ENCODE data around the gene SHLD1.
"Not testable (repeated sequence)": the region's sequence is repeated elsewhere in the genome, so short reads cannot be mapped to it uniquely, and the experiment has no call there.

Gene SHLD1

DNA sequence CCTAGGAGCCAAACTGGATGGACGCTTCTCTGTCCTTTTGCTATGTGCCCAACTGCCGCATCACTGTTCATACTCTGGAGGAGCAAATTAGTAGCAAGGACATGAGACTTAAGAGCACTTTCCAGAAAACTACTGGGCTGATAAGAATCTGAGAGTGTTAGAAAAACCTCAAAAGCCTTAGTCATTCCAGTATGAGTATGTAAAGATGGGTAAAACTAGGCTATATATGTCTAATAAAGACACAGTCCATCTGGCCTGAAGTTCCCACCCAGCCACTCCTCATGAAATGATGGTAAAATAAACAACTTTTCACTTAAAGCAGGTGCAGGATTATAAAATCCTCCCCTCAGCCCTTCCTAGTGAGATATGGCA, 30.6 kb downstream of the SHLD1 start:
- no peak for DNase-seq (ENCODE audit: low spot score)
- FAIRE-seq, result no peak

GRCh38 chr20:5781367-5781766, 31.2 kb downstream of the SHLD1 start:
- FAIRE-seq; DNase-seq (ENCODE audit: low spot score): not testable (repeated sequence)

DNA sequence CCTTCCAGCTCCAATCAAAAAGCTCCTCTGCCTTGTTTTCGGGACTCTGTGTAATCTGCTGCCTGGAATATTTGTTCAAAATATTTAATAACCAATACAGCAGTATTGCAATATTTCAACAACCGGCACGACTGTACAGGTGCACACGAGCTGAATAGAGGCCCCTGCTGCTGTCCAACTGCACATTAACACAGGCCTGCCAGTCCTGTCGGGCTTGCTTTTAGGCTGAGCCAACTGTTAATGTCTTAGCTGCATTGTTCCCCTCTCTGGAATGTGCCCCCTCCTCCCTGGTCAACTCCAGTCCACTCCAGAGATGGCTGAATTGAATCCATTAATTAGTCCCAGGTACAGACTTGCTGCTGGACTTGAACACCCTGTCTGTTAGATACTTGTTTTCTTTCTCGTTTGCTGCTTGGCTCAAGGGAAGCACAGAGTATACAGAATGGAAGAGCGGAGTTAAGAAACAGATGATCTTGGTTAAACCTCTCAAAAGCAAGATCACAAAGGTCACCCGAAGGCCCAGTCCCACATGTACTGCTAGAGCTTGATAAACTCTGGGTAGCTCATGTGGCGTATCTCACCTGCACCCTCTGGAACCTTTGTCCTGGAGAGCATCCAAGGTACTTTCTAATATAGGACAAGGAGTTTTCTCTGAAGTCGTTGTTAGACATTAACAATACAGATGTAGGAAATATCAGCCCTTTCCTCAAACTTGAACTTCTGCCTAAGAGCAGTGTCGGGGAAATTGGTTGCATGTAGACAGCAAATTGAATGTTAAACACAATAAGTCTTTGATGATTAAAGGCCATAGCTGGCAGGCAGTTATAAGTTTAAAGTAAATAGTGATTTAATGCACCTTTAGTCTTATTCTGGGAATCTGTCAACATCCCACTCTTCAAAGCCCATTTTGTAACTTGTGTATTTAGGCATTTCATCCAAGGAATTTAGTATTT, 31.9 kb downstream of the SHLD1 start:
- DNase-seq (ENCODE audit: low spot score) (no peak), FAIRE-seq (no peak)

GRCh38 chr20:5784735-5785134, 34.5 kb downstream of the SHLD1 start:
- no peak for FAIRE-seq
- DNase-seq (ENCODE audit: low spot score), result no peak

- FAIRE-seq (no peak), DNase-seq (ENCODE audit: low spot score) (no peak)
Measured at GRCh38 chr20:5785146-5785545, 34.9 kb downstream of the SHLD1 start.

GRCh38 chr20:5786930-5787795, 37.0 kb downstream of the SHLD1 start:
- DNase-seq (ENCODE audit: low spot score), result no peak
- FAIRE-seq, result no peak

DNA sequence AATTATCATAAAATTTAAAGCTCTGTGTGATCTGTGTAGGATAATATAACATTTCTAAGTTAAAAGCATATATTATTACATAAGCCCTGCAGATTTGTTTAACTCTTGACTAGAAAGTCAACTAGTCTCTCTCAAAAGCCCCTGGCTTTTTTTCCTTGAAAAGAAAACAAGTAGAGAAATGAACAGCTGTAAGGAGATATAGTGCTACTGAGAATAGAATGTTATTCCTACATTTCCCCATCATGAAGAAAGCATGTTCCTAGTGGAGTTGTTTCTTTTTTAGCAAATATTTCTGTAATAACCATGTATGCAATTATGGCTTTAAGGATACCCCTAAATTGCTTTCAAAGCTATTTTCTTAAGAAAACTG, 37.6 kb downstream of the SHLD1 start:
- no peak for FAIRE-seq
- DNase-seq (ENCODE audit: low spot score), result no peak

DNA sequence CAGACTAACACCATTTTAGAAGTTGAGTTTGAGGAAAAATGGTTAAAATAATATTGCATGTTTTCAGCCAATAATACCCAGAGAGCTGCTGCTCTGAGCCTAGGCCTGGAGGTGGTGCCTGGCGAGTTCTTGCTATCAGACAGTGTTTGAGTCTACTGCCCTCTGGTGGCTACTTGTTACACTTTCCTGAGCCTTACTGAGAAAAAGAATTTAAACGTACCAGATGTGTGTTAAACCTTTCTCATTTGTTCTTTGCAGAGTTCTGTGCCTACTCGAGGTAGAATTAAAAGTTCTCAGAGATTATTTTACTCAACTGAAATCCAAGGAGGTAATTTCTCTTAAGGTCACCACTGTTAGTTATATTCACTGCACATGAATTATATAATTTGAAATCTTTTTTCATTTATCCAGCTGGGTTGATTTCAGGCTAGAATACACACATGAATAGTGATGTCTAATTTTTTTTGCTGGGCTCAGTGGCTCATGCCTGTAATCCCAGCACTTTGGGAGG, 38.2 kb downstream of the SHLD1 start:
- peak; percentile 74 for DNase-seq (ENCODE audit: low spot score)
- FAIRE-seq, result peak; percentile 62

DNA sequence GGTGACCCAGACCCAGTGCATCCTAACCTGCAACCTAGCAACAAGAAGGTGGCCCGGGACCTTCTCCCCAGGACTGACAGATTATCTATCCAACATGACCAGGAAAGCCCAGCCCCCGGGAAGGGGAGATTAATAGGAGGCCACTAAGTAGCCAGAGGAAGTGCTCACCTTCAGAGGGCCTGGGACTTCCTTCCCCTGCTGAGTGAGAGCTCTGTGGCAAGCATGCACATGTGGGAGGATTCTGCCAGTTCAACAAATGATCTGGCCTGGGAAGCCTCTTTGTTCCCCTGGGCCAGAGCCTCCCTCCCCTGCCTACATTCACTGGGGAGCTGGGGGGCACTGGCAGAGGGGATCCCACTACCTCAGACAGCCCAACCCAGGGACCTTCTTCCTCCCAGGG, 39.6 kb downstream of the SHLD1 start:
- no peak for FAIRE-seq
- DNase-seq (ENCODE audit: low spot score), result no peak

DNA sequence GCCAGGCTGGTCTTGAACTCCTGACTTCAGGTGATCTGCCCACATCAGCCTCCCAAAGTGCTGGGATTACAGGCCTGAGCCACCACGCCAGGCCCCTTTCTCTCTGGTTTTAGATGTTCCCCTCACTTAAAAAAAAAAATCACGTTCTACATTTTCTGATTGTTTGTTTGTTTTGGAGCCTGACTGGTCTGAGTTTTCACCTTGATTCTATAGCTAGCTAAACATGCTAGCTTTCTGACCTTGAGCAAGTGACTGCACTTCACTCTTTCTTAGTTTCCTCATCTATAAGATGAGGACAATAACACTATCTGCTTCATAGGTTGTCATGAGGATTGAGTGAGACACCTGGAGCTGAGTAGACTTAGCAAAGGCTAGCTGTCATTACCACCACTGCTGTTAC, 43.7 kb downstream of the SHLD1 start:
- FAIRE-seq, result no peak

GRCh38 chr20:5796331-5797040, 46.3 kb downstream of the SHLD1 start:
- DNase-seq (ENCODE audit: low spot score) (no peak), FAIRE-seq (no peak)

More for the DNA sequence above, 43.7 kb downstream of the SHLD1 start:
- no peak for DNase-seq (ENCODE audit: low spot score)

GRCh38 chr20:5797165-5797564, 47.0 kb downstream of the SHLD1 start:
- no peak for FAIRE-seq

GRCh38 chr20:5797843-5798462, 47.8 kb downstream of the SHLD1 start:
- no peak for FAIRE-seq
- no peak for DNase-seq (ENCODE audit: low spot score)

More at GRCh38 chr20:5797165-5797564, 47.0 kb downstream of the SHLD1 start:
- DNase-seq (ENCODE audit: low spot score), result no peak

DNA sequence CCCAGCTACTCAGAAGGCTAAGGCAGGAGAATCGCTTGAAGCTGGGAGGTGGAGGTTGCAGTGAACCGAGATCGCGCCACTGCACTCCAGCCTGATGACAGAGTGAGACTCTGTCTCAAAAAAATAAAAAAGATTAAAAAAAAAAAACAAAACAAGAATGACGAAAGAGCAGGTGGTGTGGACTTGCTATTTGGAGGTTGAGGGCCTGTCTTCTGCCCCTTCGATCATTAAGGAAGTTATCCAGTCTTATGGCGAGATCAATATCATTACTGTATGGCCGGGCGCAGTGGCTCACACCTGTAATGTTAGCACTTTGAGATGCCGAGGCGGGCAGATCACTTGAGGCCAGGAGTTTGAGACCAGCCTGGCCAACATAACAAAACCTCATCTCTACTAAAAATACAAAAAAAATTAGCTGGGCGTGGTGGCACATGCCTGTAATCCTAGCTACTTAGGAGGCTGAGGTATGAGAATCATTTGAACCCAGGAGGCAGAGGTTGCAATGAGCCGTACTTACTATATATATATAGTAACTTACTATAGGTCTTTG, 53.6 kb downstream of the SHLD1 start:
- DNase-seq (ENCODE audit: low spot score); FAIRE-seq: not testable (repeated sequence)

- FAIRE-seq, result no peak
- DNase-seq (ENCODE audit: low spot score), result no peak
Measured at GRCh38 chr20:5806457-5807263, 56.5 kb downstream of the SHLD1 start.

- DNase-seq (ENCODE audit: low spot score), result no peak
- FAIRE-seq, result no peak
Measured at GRCh38 chr20:5807431-5807830, 57.2 kb downstream of the SHLD1 start.

DNA sequence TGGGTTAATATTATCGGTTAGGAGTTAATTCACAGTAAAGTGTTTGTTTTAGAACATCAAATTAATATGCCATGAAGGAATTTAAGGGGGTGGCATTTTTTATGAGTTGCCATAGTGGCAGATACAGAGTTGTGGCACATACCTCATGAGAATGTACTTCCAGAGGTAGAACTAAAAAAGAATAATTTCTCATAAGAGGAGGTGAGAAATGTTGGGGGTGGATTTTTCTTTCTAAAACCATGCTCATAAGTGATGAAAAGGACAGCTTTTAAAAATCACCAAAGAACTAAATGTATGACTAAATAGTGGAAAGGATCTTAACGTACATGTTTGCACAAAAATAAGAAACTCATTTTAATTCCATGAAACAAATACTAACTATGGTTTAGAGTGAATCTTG, 58.7 kb downstream of the SHLD1 start:
- no peak for FAIRE-seq

DNA sequence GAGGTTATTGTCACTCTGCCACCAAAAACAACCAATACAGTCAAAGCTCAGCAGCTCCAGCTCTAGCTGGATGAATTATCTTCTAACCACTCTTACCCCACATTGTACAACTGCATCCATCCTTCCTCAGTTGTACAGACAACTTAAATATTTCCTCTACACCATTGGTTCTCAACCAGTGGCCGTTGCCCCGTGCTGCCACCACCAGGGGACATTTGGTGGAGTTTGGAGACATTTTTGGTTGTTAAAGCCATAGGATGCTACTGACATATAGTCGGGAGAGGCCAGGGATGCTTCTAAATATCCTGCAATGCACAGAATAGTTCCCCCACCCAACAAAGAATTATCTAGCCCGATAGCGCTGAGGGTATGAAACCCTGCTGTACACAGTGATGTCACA, 59.3 kb downstream of the SHLD1 start:
- no peak for DNase-seq (ENCODE audit: low spot score)
- no peak for FAIRE-seq

More for the DNA sequence above, 58.7 kb downstream of the SHLD1 start:
- DNase-seq (ENCODE audit: low spot score), result no peak

DNA sequence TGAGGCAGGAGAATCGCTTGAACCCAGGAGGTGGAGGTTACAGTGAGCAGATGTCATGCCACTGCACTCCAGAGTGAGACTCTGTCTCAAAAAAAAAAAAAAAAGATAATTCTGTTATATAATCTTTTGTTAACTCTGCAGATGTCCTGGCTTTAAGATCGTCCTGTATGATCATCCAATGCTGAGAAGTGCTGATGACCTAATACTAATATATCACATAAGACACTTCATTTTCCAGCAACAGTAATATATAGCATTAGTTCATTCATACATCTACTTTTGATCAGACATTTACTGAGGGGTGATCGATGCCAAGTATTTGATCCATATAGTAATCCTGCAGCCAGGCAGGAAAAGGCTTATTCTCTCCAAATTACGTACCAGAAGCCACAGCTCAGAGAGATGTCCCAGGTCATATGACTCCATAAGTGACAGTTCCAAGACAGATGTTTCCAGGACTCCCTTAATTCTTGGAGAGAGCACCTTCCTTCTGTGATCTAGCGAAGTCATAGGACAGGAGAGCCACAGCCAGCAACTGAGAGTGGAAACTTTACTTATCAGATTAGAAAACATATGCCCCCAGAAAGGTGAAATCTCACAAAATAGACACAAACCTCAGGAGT, 60.7 kb downstream of the SHLD1 start:
- FAIRE-seq, result no peak
- no peak for DNase-seq (ENCODE audit: low spot score)
